ENCODE data around the gene HK3. TPM values are rescaled to one million over a fixed set of nuclear protein-coding genes. Genes with fewer than 3 reads are reported as not detected.

Gene HK3
- total RNA-seq, 1 donor from 2014 or later, result 61.2 TPM

DNA sequence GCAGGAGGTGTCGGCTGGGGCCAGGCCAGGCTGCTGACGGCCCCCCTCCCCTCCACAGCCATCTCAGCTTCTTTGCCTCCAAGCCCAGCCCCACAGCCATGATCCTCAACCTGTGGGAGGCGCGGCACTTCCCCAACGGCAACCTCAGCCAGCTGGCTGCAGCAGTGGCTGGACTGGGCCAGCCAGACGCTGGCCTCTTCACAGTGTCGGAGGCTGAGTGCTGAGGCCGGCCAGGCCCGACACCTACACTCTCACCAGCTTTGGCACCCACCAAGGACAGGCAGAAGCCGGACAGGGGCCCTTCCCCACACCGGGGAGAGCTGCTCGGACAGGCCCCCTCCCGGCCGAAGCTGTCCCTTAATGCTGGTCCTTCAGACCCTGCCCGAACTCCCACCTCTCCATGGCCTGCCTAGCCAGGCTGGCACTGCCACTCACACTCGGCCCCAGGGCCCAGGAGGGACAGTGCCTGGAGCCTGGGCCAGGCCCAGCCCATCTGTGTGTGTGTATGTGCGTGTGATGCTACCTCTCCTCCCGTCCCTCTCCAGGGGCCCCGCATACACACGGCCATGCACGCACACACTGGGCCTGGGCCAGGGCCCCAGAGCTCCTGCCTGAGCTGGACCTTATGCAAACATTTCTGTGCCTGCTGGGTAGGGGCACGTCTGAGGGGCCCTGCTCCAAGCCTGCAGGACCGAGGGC, 19.3 kb downstream of the HK3 start:
- ATAC-seq, result no peak
- Histone ChIP-seq H3K4me3 (no peak overlapping the region), H3K4me1 (no peaks in the 10 kb centered on the region), H3K36me3 (no peaks in the 10 kb centered on the region), H3K9me3 (no peaks in the 10 kb centered on the region), H3K27me3 (ENCODE audit: low read depth) (peaks cover 42% of the 10 kb centered on the region), H3K27ac (no peak overlapping the region)
- no peak for TF ChIP-seq CTCF (IDR thresholded peaks at IDR 0.05)
- intact Hi-C loops (cut with DNase I), result no loop called here
- no peak for DNase-seq

- intact Hi-C loops (cut with DNase I), result no loop called here
- H3K27ac ChIP-seq, result no peak overlapping the region
- H3K27me3 ChIP-seq (ENCODE audit: low read depth), result peaks cover 48% of the 10 kb centered on the region
- TF ChIP-seq CTCF (IDR thresholded peaks at IDR 0.05), result no peak
- H3K36me3 ChIP-seq, result no peaks in the 10 kb centered on the region
- H3K4me1 ChIP-seq, result no peaks in the 10 kb centered on the region
- no peak overlapping the region for H3K4me3 ChIP-seq
- no peaks in the 10 kb centered on the region for H3K9me3 ChIP-seq
- ATAC-seq, result no peak
- no peak for DNase-seq
Measured at GRCh38 chr5:176878906-176879662, 20.1 kb downstream of the HK3 start.

GRCh38 chr5:176878463-176878862, 20.7 kb downstream of the HK3 start:
- Histone ChIP-seq H3K9me3 (no peaks in the 10 kb centered on the region), H3K36me3 (no peaks in the 10 kb centered on the region), H3K27ac (no peak overlapping the region), H3K4me1 (no peaks in the 10 kb centered on the region), H3K4me3 (no peak overlapping the region), H3K27me3 (ENCODE audit: low read depth) (peaks cover 48% of the 10 kb centered on the region)
- intact Hi-C loops (cut with DNase I), result no loop called here
- DNase-seq (no peak), ATAC-seq (no peak)
- TF ChIP-seq CTCF (IDR thresholded peaks at IDR 0.05), result no peak

GRCh38 chr5:176877793-176878331, 21.3 kb downstream of the HK3 start:
- intact Hi-C loops (cut with DNase I), result no loop called here
- Histone ChIP-seq H3K4me3 (no peak overlapping the region), H3K27me3 (ENCODE audit: low read depth) (peaks cover 48% of the 10 kb centered on the region), H3K36me3 (no peaks in the 10 kb centered on the region), H3K9me3 (no peaks in the 10 kb centered on the region), H3K4me1 (no peaks in the 10 kb centered on the region), H3K27ac (no peak overlapping the region)
- DNase-seq (no peak), ATAC-seq (no peak)
- no peak for TF ChIP-seq CTCF (IDR thresholded peaks at IDR 0.05)

DNA sequence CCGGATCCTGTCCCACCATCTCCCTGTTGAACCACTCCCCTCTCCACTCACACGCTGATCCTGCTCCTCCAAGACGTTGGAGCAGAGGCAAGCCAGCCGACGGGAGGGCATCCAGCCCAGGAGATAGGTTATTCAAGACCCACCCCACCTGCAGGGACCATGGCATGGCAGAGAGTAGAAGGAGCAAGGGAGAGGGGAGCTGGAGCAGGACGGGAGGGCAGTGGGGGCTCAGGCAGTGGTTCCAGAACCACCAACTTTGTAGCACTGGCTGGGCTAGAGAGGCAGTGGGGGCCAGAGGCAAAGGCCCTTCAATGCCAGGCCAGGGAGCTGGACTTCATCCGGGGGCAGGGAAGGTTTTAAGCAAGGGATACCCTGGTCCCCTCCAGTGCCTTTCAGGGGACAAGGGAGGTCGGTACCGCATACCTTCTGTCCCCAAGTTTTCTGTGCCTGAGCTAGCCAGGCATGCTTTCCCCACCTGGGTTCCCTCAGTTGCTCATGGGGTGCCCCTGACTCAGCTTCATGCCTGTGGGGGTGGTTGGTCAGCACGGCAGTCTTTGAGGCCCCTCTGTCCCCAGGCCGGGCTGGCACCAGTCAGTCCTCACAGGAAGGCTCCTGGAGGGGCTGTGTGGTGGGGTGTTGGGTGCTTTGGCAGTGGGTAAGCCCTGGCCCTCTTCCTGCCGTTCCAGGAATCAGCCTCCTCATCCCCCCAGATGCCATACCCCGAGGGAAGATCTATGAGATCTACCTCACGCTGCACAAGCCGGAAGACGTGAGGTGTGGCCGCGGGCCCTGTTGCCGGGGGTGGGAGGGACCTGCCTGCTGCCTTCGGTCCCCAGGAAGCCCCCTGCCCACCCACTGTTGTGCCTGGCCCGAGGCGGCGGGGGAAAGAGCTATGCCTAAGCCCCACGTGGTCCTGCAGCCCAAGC, 22.4 kb downstream of the HK3 start:
- H3K27me3 ChIP-seq (ENCODE audit: low read depth), result peaks cover 48% of the 10 kb centered on the region
- H3K4me3 ChIP-seq, result no peak overlapping the region
- ATAC-seq, result no peak
- intact Hi-C loops (cut with DNase I), result no loop called here
- no peaks in the 10 kb centered on the region for H3K9me3 ChIP-seq
- no peak for DNase-seq
- TF ChIP-seq CTCF (IDR thresholded peaks at IDR 0.05), result no peak
- H3K4me1 ChIP-seq, result no peaks in the 10 kb centered on the region
- no peaks in the 10 kb centered on the region for H3K36me3 ChIP-seq
- H3K27ac ChIP-seq, result no peak overlapping the region
